ENCODE data around the gene SIPA1L3.
"Not testable (repeated sequence)": the region's sequence is repeated elsewhere in the genome, so short reads cannot be mapped to it uniquely, and the experiment has no call there.

SIPA1L3 gene

GRCh38 chr19:38061294-38061693 is 154.3 kb downstream of the SIPA1L3 start:
- no peak for DNase-seq (ENCODE audit: low read depth)
- H3K4me3 ChIP-seq (ENCODE audit: control insufficient read depth, low read depth, low read length), result no peak overlapping the region
- no peak for TF ChIP-seq CTCF (IDR thresholded peaks at IDR 0.05; ENCODE audit: control insufficient read depth, insufficient read depth, low read depth, low read length, missing control alignments)

GRCh38 chr19:38062959-38063761 is 156.2 kb downstream of the SIPA1L3 start:
- no peak overlapping the region for H3K4me3 ChIP-seq (ENCODE audit: control insufficient read depth, low read depth, low read length)
- TF ChIP-seq CTCF (IDR thresholded peaks at IDR 0.05; ENCODE audit: control insufficient read depth, insufficient read depth, low read depth, low read length, missing control alignments), result no peak
- DNase-seq (ENCODE audit: low read depth), result no peak

GRCh38 chr19:38063928-38064327 is 156.9 kb downstream of the SIPA1L3 start:
- DNase-seq (ENCODE audit: low read depth), result no peak
- H3K4me3 ChIP-seq (ENCODE audit: control insufficient read depth, low read depth, low read length), result no peak overlapping the region
- no peak for TF ChIP-seq CTCF (IDR thresholded peaks at IDR 0.05; ENCODE audit: control insufficient read depth, insufficient read depth, low read depth, low read length, missing control alignments)

GRCh38 chr19:38064661-38065425 is 157.8 kb downstream of the SIPA1L3 start:
- no peak overlapping the region for H3K4me3 ChIP-seq (ENCODE audit: control insufficient read depth, low read depth, low read length)
- TF ChIP-seq CTCF (IDR thresholded peaks at IDR 0.05; ENCODE audit: control insufficient read depth, insufficient read depth, low read depth, low read length, missing control alignments), result no peak

GRCh38 chr19:38065775-38066174 is 158.8 kb downstream of the SIPA1L3 start:
- not testable (repeated sequence) for DNase-seq (ENCODE audit: low read depth)

More at GRCh38 chr19:38064661-38065425, 157.8 kb downstream of the SIPA1L3 start:
- DNase-seq (ENCODE audit: low read depth), result no peak

GRCh38 chr19:38068826-38069225 is 161.8 kb downstream of the SIPA1L3 start:
- H3K4me3 ChIP-seq (ENCODE audit: control insufficient read depth, low read depth, low read length), result no peak overlapping the region
- no peak for TF ChIP-seq CTCF (IDR thresholded peaks at IDR 0.05; ENCODE audit: control insufficient read depth, insufficient read depth, low read depth, low read length, missing control alignments)
- DNase-seq (ENCODE audit: low read depth), result no peak

More at GRCh38 chr19:38065775-38066174, 158.8 kb downstream of the SIPA1L3 start:
- not testable (repeated sequence) for H3K4me3 ChIP-seq (ENCODE audit: control insufficient read depth, low read depth, low read length)

GRCh38 chr19:38070573-38070972 is 163.6 kb downstream of the SIPA1L3 start:
- peak; percentile 5 for DNase-seq (ENCODE audit: low read depth)
- no peak for TF ChIP-seq CTCF (IDR thresholded peaks at IDR 0.05; ENCODE audit: control insufficient read depth, insufficient read depth, low read depth, low read length, missing control alignments)
- no peak overlapping the region for H3K4me3 ChIP-seq (ENCODE audit: control insufficient read depth, low read depth, low read length)

- not testable (repeated sequence) for H3K4me3 ChIP-seq (ENCODE audit: control insufficient read depth, low read depth, low read length); DNase-seq (ENCODE audit: low read depth)
Observed at GRCh38 chr19:38071054-38071453, 164.0 kb downstream of the SIPA1L3 start.

All from AG09309 (cell line).